NT2/D1 (cell line): Measurements from ENCODE around the gene ZBTB12.

Experiments
- DNase-seq: peaks from one replicate; pipeline ENCODE4 v3.0.0-alpha.2; 2011; ENCODE audit warnings: low read depth, low spot score
- H3K27me3 ChIP-seq: 2 replicates; pipeline ENCODE4 v1.6.0; 2011; ENCODE audit warnings: mild to moderate bottlenecking; ENCODE audit not compliant: insufficient read length, insufficient read depth
- H3K36me3 ChIP-seq: 2 replicates; pipeline ENCODE4 v1.6.1; 2011; ENCODE audit warnings: mild to moderate bottlenecking, low read length, mixed read lengths; ENCODE audit not compliant: insufficient read depth, insufficient read length
- H3K4me1 ChIP-seq: 2 replicates; pipeline ENCODE4 v1.5.1; 2011; ENCODE audit not compliant: insufficient read depth, insufficient read length
- H3K4me3 ChIP-seq: 2 replicates; pipeline ENCODE4 v1.5.1; 2011; ENCODE audit warnings: low read depth; ENCODE audit not compliant: insufficient read length
- H3K9ac ChIP-seq: 2 replicates; pipeline ENCODE4 v1.6.0; 2011; ENCODE audit warnings: low read depth; ENCODE audit not compliant: insufficient read length
- H3K9me3 ChIP-seq: 2 replicates; pipeline ENCODE4 v1.5.1; 2011; ENCODE audit warnings: mild to moderate bottlenecking, low read length; ENCODE audit not compliant: insufficient read depth
- SUZ12 ChIP-seq: IDR thresholded peaks from 2 replicates; pipeline ENCODE4 v1.6.1; 2011; ENCODE audit not compliant: insufficient read length, insufficient read depth; ENCODE audit errors: extremely low read depth
- YY1 ChIP-seq: IDR thresholded peaks from 2 replicates; pipeline ENCODE4 v1.6.1; 2011; ENCODE audit not compliant: insufficient read length, insufficient read depth
- ZNF274 ChIP-seq: IDR thresholded peaks from 2 replicates; pipeline ENCODE4 v1.6.1; 2011; ENCODE audit warnings: mild to moderate bottlenecking, low read depth, low read length

Gene ZBTB12

DNA sequence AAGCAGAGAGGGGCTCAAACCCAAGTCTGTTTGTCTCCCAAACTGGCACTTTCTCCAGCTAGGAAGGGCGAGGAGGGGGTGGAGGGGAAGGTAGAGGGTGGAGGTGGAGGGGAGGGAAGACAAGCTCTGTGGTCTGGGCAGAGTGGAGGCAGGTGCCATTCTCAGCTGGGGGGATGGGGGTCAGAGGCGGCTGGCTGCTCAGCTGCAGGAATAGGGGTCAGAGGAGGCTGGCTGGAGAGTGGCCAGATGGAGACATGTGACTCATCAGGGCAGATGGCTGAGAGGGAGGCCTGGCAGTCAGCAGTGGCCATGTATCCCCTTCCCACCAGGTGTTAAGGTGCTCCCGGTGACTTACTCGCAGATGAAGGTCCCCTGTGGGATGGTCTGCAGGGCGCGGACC is 19.5 kb downstream of the ZBTB12 start:
- no peak overlapping the region for H3K4me3 ChIP-seq
- H3K9ac ChIP-seq: no peak overlapping the region
- H3K27me3 ChIP-seq: no peaks in the 10 kb centered on the region
- H3K36me3 ChIP-seq: peaks cover 64% of the 10 kb centered on the region
- H3K4me1 ChIP-seq: peaks cover 9% of the 10 kb centered on the region
- no peak for DNase-seq
- no peak for TF ChIP-seq YY1
- no peak for TF ChIP-seq ZNF274
- TF ChIP-seq SUZ12: no peak
- no peaks in the 10 kb centered on the region for H3K9me3 ChIP-seq

DNA sequence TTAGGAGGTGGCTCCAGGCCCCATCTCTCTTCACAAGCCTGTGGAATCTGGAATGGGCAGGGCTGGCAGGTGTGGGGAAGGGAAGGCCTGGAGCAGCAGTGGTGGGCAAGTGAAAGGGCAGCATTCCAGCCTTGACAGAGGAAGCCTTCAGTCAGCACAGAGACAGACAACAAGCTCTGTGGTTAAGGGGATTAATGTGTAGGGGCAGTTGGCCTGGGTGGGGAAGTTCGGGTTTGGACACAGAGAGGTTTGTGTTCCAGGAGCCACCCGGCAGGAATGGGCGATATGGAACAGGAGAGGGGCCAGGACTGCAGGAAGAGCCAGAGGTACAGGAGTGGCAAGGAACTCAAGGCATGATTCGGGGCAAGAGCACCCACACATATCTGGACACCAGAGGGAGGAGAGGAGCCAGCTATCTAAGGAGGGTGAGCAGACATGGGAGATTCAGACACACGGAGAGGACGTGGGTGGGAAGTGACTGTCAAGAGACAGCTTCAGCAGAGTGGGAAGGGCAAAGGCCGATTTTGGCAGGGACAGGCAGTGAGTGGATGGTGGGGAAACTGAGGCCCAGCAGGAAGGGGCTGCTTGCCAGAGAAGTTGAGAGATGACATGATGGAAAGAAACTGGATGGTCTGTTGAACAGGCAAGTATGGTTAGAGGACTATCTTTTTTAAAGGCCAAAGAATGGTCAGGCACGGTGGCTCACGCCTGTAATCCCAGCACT is 20.6 kb downstream of the ZBTB12 start:
- peaks cover 54% of the 10 kb centered on the region for H3K36me3 ChIP-seq
- no peak overlapping the region for H3K9ac ChIP-seq
- no peak overlapping the region for H3K4me3 ChIP-seq
- no peak for DNase-seq
- no peak for TF ChIP-seq ZNF274
- no peak for TF ChIP-seq SUZ12
- no peak for TF ChIP-seq YY1
- no peaks in the 10 kb centered on the region for H3K27me3 ChIP-seq
- peaks cover 12% of the 10 kb centered on the region for H3K4me1 ChIP-seq
- H3K9me3 ChIP-seq: no peaks in the 10 kb centered on the region

DNA sequence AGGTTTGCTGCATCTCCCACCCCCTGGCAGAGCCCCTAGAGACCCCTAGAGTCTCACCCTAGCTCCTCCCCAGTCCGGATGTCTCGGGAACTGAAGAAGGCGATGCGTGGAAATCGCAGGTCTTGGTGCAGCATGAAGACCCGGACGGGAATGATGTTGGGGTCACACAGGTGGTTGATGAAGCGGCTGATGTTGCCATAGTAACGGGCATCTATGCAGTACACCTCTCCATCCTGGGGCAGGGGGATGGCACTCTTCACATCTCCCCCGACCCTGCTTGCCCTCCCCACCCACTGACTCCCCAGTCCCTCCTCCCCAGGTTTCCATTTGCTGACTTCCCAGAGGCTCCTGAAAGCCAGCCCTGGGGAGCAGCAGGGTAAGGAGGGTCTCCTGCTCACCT is 21.3 kb downstream of the ZBTB12 start:
- Histone ChIP-seq H3K4me1 (peaks cover 12% of the 10 kb centered on the region), H3K36me3 (peaks cover 52% of the 10 kb centered on the region), H3K27me3 (no peaks in the 10 kb centered on the region), H3K9ac (no peak overlapping the region), H3K4me3 (no peak overlapping the region), H3K9me3 (no peaks in the 10 kb centered on the region)
- TF ChIP-seq SUZ12 (no peak), ZNF274 (no peak), YY1 (no peak)
- DNase-seq: no peak

DNA sequence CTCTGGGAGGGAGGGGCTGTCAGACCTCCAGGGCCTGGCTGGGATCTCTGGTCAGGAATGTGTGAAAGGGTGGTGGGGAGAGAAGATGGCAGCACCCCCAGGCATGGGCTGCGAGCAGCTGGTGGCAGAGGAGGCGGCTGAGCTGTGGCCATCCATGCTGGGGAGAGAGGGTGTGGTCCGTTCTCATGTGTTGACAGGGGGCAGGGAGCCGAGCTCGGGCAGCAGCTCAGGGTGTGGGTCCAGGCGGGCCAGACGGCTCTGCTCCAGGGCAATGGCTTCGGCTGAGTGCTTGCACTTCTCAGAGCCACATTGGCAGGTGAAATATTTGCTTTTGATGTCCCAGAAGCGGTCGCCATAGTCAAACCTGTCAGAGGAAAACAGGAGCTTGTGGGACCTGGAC is 22.0 kb downstream of the ZBTB12 start:
- peaks cover 12% of the 10 kb centered on the region for H3K4me1 ChIP-seq
- no peak for DNase-seq
- peaks cover 48% of the 10 kb centered on the region for H3K36me3 ChIP-seq
- TF ChIP-seq SUZ12 (no peak), YY1 (no peak), ZNF274 (no peak)
- no peaks in the 10 kb centered on the region for H3K27me3 ChIP-seq
- H3K9me3 ChIP-seq: no peaks in the 10 kb centered on the region
- H3K9ac ChIP-seq: no peak overlapping the region
- no peak overlapping the region for H3K4me3 ChIP-seq

DNA sequence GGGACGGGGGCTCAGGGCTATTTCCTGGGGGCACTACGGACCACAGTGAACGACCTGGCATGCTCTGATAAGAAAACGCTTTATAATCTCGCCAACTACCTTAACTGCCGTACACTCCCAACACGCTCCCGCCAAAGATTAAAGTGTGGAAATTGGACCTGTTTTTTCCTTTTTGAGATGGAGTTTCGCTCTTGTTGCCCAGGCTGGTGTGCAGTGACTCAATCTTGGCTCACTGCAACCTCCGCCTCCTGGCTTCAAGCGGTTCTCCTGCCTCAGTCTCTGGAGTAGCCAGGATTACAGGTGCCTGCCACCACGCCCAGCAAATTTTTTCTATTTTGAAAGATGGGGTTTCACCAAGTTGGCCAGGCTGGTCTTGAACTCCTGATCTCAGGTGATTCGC is 22.7 kb downstream of the ZBTB12 start:
- Histone ChIP-seq H3K9me3 (no peaks in the 10 kb centered on the region), H3K36me3 (peaks cover 40% of the 10 kb centered on the region), H3K9ac (no peak overlapping the region), H3K27me3 (no peaks in the 10 kb centered on the region), H3K4me3 (no peak overlapping the region), H3K4me1 (peaks cover 12% of the 10 kb centered on the region)
- TF ChIP-seq ZNF274 (no peak), SUZ12 (no peak), YY1 (no peak)
- DNase-seq: no peak

DNA sequence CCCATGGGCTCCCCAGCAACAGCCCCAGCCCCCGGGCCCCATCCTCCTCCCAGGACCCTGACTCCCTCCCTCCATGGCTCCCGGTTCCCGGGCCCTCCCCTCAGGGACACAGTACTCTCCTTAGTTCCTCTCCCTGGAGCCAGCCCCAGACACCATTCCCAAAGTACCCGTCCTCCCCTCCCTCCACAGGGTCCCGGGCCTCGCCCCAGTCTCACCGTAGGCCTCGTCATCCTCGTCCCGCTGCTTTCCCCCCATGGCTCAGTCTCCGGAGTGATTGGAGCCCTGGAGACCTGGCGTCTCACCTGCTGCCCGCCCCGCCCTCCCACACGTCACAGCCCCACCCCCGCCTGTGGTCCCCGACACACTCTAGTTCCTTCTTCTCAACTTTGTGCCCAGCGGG is 23.2 kb downstream of the ZBTB12 start, which contains the start of gene SLC44A4:
SLC44A4 (minus strand) TSS at position 272 of the 400 bp plus-strand sequence; CDS start at position 255, 17 bp downstream.
- DNase-seq: no peak
- Histone ChIP-seq H3K4me3 (no peak within 1 kb of the TSS), H3K36me3 (peaks cover 39% of the 10 kb centered on the region), H3K4me1 (peaks cover 12% of the 10 kb centered on the region), H3K27me3 (no peaks in the 10 kb centered on the region), H3K9me3 (no peaks in the 10 kb centered on the region), H3K9ac (no peak within 1 kb of the TSS)
- TF ChIP-seq SUZ12 (no peak), ZNF274 (no peak), YY1 (no peak)

DNA sequence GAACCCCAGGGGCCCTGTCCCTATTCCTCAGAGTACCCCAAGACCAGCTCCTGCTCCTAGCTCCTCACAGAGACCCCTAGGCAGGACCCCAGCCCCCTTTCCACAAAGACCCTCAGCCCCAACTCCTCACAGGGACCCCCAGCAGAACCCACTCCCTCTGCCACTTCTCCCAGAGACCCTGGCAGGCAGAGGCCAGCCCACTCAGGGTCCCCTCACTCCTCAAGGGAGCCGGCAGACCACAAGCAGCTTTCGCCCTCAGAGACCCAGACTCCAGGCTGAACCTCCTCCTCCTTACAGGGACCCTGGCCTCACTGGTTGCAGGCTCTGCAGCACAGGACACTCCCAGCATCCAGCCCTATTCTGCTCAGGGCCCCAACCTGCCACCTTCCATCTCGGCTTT is 23.7 kb downstream of the ZBTB12 start:
- Histone ChIP-seq H3K36me3 (peaks cover 34% of the 10 kb centered on the region), H3K27me3 (no peaks in the 10 kb centered on the region), H3K4me3 (no peak overlapping the region), H3K9me3 (no peaks in the 10 kb centered on the region), H3K4me1 (peaks cover 12% of the 10 kb centered on the region), H3K9ac (no peak overlapping the region)
- no peak for TF ChIP-seq YY1
- TF ChIP-seq ZNF274: no peak
- no peak for TF ChIP-seq SUZ12
- no peak for DNase-seq

DNA sequence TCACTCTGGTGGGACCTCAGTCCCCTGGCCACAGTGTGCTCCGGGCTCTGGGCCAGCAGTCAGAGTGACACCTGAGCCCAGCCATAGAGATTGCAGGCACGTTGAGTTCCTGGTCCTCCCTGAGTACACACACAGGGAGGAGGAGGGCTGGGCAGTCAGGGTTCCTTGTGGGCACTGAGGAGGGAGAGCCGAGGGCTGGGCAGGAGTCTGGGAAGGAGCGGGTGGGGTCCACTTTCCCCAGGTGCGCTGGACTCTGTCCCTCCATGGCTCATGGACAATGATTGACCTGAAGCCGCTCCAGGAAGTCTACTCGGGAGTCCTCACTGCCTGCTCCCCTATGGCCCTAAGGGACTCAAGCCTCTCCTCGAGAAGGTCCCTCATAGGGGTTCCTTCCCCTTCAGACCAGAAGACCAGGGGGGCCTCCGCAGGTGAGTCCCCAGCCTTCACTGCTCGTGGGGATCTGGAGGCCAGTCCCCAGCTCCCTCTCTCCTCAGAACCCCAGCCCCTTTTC is 24.2 kb downstream of the ZBTB12 start:
- Histone ChIP-seq H3K9me3 (no peaks in the 10 kb centered on the region), H3K36me3 (peaks cover 29% of the 10 kb centered on the region), H3K4me3 (no peak overlapping the region), H3K4me1 (peaks cover 12% of the 10 kb centered on the region), H3K9ac (peak overlapping the region; percentile 4), H3K27me3 (no peaks in the 10 kb centered on the region)
- no peak for TF ChIP-seq SUZ12
- TF ChIP-seq YY1: no peak
- no peak for TF ChIP-seq ZNF274
- no peak for DNase-seq
